ENCODE results near the gene SHC4. TPM values are rescaled to one million over a fixed set of nuclear protein-coding genes. Genes with fewer than 3 reads are reported as not detected.

The SHC4 gene
- polyA plus RNA-seq, 1 donor from 2014 or later, result 4.5 TPM

DNA sequence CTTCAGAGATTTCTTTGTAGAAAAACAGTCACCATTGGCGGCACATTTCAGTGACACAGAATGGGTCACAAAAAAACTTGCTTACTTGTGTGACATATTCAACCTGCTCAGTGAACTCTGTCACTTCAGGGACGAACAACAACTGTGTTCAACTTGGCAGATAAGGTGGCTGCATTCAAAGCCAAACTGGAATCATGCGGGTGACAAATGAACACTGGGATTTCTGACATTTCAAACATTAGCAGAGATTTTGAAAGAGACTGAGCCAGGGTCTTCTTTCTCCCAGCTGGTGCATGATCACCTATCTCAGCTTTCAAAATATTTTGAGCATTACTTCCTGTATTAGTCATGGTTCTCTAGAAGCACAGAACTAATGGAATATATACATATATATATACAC lies 87.7 kb downstream of the SHC4 start:
- Histone ChIP-seq H3F3A (ENCODE audit: insufficient read depth, low read length, poor library complexity, severe bottlenecking) (no peaks in the 10 kb centered on the region), H3K9ac (ENCODE audit: low read length) (no peak overlapping the region), H4K20me1 (ENCODE audit: insufficient read depth) (no peaks in the 10 kb centered on the region), H3K36me3 (ENCODE audit: insufficient read depth, low read length) (peaks cover 5% of the 10 kb centered on the region), H3K4me3 (ENCODE audit: low read length) (no peak overlapping the region), H3K9me3 (ENCODE audit: low read length) (no peaks in the 10 kb centered on the region), H3K9me2 (ENCODE audit: insufficient read depth, low read length) (no peaks in the 10 kb centered on the region), H3K27ac (ENCODE audit: low read length) (no peak overlapping the region), H3K4me2 (ENCODE audit: low read length) (no peak overlapping the region), H2AFZ (ENCODE audit: low read depth, low read length) (no peak overlapping the region), H3K79me2 (replicated peaks; ENCODE audit: insufficient read depth, low read length) (peaks cover 22% of the 10 kb centered on the region), H3K27me3 (ENCODE audit: insufficient read depth, low read depth, low read length) (no peaks in the 10 kb centered on the region)
- no peak for TF ChIP-seq MXI1 (conservative IDR thresholded peaks at IDR 0.05; ENCODE audit: poor library complexity, severe bottlenecking)
- TF ChIP-seq EZH2 (IDR thresholded peaks at IDR 0.05; ENCODE audit: borderline replicate concordance, insufficient read depth, low read length, poor library complexity, severe bottlenecking), result no peak
- TF ChIP-seq EP300 (conservative IDR thresholded peaks at IDR 0.05; ENCODE audit: poor library complexity, severe bottlenecking), result no peak
- no peak for TF ChIP-seq CTCF (IDR thresholded peaks at IDR 0.05; ENCODE audit: poor library complexity, severe bottlenecking)
- no peak for TF ChIP-seq TAF1 (IDR thresholded peaks at IDR 0.05; ENCODE audit: low read depth)
- TF ChIP-seq REST (IDR thresholded peaks at IDR 0.05; ENCODE audit: borderline replicate concordance), result no peak
- no peak for TF ChIP-seq RAD21 (conservative IDR thresholded peaks at IDR 0.05)
- no peak for TF ChIP-seq SMC3 (conservative IDR thresholded peaks at IDR 0.05; ENCODE audit: poor library complexity)
- TF ChIP-seq POLR2AphosphoS5 (IDR thresholded peaks at IDR 0.05), result no peak

DNA sequence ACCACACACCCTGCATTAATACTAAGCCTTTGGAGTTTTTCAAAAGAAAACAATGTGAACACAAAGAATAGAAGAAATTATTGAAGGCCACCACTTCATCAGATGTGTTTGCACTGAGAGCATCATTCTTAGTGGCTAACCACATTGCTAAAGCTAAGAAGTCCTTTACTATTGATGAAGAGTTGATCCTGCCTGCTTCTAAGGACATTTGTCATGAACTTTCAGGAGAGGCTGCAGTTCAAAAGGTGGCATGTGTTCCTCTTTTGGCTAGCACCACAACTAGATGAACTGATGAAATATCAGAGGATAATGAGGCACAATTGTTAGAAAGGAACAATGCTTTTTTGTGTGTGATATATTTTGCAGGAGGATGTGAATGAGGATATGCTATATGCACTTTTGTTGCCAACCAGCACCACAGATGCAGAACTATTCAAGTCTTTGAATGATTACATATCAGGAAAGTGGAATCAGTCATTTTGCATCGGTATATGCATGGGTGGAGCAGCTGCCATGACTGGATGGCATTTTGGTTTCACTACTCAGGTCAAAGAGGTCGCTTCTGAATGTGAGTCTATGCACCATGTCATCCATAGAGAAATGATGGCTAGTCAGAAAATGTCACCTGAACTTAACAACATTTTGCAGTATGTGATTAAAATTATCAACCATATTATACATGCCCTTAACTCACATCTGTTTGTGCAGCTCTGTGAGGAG lies 88.3 kb downstream of the SHC4 start:
- H3K36me3 ChIP-seq (ENCODE audit: insufficient read depth, low read length), result peaks cover 5% of the 10 kb centered on the region
- H2AFZ ChIP-seq (ENCODE audit: low read depth, low read length), result no peak overlapping the region
- H3K27ac ChIP-seq (ENCODE audit: low read length), result no peak overlapping the region
- H3K79me2 ChIP-seq (replicated peaks; ENCODE audit: insufficient read depth, low read length), result peaks cover 21% of the 10 kb centered on the region
- H3K4me2 ChIP-seq (ENCODE audit: low read length), result no peak overlapping the region
- H3K9me3 ChIP-seq (ENCODE audit: low read length), result no peaks in the 10 kb centered on the region
- no peak overlapping the region for H3K4me3 ChIP-seq (ENCODE audit: low read length)
- no peaks in the 10 kb centered on the region for H3K27me3 ChIP-seq (ENCODE audit: insufficient read depth, low read depth, low read length)
- no peak overlapping the region for H3K9ac ChIP-seq (ENCODE audit: low read length)
- TF ChIP-seq EP300 (conservative IDR thresholded peaks at IDR 0.05; ENCODE audit: poor library complexity, severe bottlenecking) (no peak), POLR2AphosphoS5 (IDR thresholded peaks at IDR 0.05) (no peak), CTCF (IDR thresholded peaks at IDR 0.05; ENCODE audit: poor library complexity, severe bottlenecking) (no peak), REST (IDR thresholded peaks at IDR 0.05; ENCODE audit: borderline replicate concordance) (no peak), EZH2 (IDR thresholded peaks at IDR 0.05; ENCODE audit: borderline replicate concordance, insufficient read depth, low read length, poor library complexity, severe bottlenecking) (no peak), TAF1 (IDR thresholded peaks at IDR 0.05; ENCODE audit: low read depth) (no peak), SMC3 (conservative IDR thresholded peaks at IDR 0.05; ENCODE audit: poor library complexity) (no peak), RAD21 (conservative IDR thresholded peaks at IDR 0.05) (no peak), MXI1 (conservative IDR thresholded peaks at IDR 0.05; ENCODE audit: poor library complexity, severe bottlenecking) (no peak)
- no peaks in the 10 kb centered on the region for H4K20me1 ChIP-seq (ENCODE audit: insufficient read depth)
- no peaks in the 10 kb centered on the region for H3F3A ChIP-seq (ENCODE audit: insufficient read depth, low read length, poor library complexity, severe bottlenecking)
- no peaks in the 10 kb centered on the region for H3K9me2 ChIP-seq (ENCODE audit: insufficient read depth, low read length)
